Measurements from ENCODE around the gene TULP1.
"Not testable (repeated sequence)": the region's sequence is repeated elsewhere in the genome, so short reads cannot be mapped to it uniquely, and the experiment has no call there.

Gene TULP1

GRCh38 chr6:35512740-35513139, at the start of gene TULP1:
Gene TULP1, minus strand, starts transcription at chr6:35512896. Its CDS starts 38 bp downstream, at chr6:35512858.
- no peak for DNase-seq

- DNase-seq = no peak
Observed at GRCh38 chr6:35562060-35562459, 49.4 kb upstream of the TULP1 start.

- no peak for DNase-seq
Observed at GRCh38 chr6:35561113-35561512, 48.4 kb upstream of the TULP1 start.

GRCh38 chr6:35558571-35558970, 45.9 kb upstream of the TULP1 start:
- DNase-seq = no peak

- DNase-seq = no peak
Observed at GRCh38 chr6:35557239-35557638, 44.5 kb upstream of the TULP1 start.

GRCh38 chr6:35554811-35555210, 42.1 kb upstream of the TULP1 start:
- DNase-seq = no peak

GRCh38 chr6:35553315-35553714, 40.6 kb upstream of the TULP1 start:
- no peak for DNase-seq

GRCh38 chr6:35552285-35552917, 39.7 kb upstream of the TULP1 start:
- DNase-seq = peak; percentile 19 to 72 (median 54)

GRCh38 chr6:35550437-35550836, 37.7 kb upstream of the TULP1 start:
- DNase-seq = no peak

- DNase-seq = no peak
Observed at GRCh38 chr6:35547676-35548075, 35.0 kb upstream of the TULP1 start.

- no peak for DNase-seq
Observed at GRCh38 chr6:35544769-35545361, 32.2 kb upstream of the TULP1 start.

- DNase-seq = no peak
Observed at GRCh38 chr6:35543459-35544193, 30.9 kb upstream of the TULP1 start.

GRCh38 chr6:35541836-35542235, 29.1 kb upstream of the TULP1 start:
- no peak for DNase-seq

GRCh38 chr6:35539223-35539622, 26.5 kb upstream of the TULP1 start:
- no peak for DNase-seq

GRCh38 chr6:35535847-35536246, 23.2 kb upstream of the TULP1 start:
- not testable (repeated sequence) for DNase-seq

- DNase-seq = no peak
Observed at GRCh38 chr6:35534407-35535170, 21.9 kb upstream of the TULP1 start.

- no peak for DNase-seq
Observed at GRCh38 chr6:35533981-35534380, 21.3 kb upstream of the TULP1 start.

- DNase-seq = no peak
Observed at GRCh38 chr6:35532126-35532525, 19.4 kb upstream of the TULP1 start.

- no peak for DNase-seq
Observed at GRCh38 chr6:35524380-35525020, 11.8 kb upstream of the TULP1 start.

- DNase-seq = peak; percentile 65 to 88 (median 70)
Observed at GRCh38 chr6:35522660-35523658, 10.3 kb upstream of the TULP1 start.

- no peak for DNase-seq
Observed at GRCh38 chr6:35522151-35522550, 9.5 kb upstream of the TULP1 start.

GRCh38 chr6:35521235-35521634, 8.5 kb upstream of the TULP1 start:
- DNase-seq = no peak
